Caco-2 (cell line): ENCODE measurements around the gene CERKL. TPM values are rescaled to one million over a fixed set of nuclear protein-coding genes. Genes with fewer than 3 reads are reported as not detected.

Experiments
- BruUV-seq: library from RNA; stranded (reverse); fragments of 400-500 nt; replicated peaks from 2 replicates; lab custom pipeline; 2021; lab: Mats Ljungman, UMichigan
- CTCF ChIA-PET: fragments of 300-600 bp; sonication (Branson Sonifier 250); formaldehyde crosslinking; loops from one replicate; lab custom pipeline; 2022; ENCODE audit warnings: antibody characterized with exemption; lab: Charles Lee
- POLR2A ChIA-PET: fragments of 300-600 bp; sonication (Branson Sonifier 250); formaldehyde crosslinking; loops from one replicate; lab custom pipeline; 2022; ENCODE audit warnings: antibody characterized with exemption; lab: Charles Lee
- DNase-seq, 2 experiments: peaks; one replicate each; pipeline versions ENCODE4 v3.0.0 to v3.0.0-alpha.2; 2020 to 2022
- H3K27me3 ChIP-seq: replicated peaks from 2 replicates; pipeline ENCODE4 v1.6.0; 2011; ENCODE audit warnings: low read length; ENCODE audit not compliant: control insufficient read depth, insufficient read depth
- H3K36me3 ChIP-seq: 2 replicates; pipeline ENCODE4 v1.5.1; 2011; ENCODE audit warnings: low read length; ENCODE audit not compliant: control insufficient read depth, insufficient read depth
- H3K4me1 ChIP-seq: fragments of 250-450 bp; sonication (Bioruptor Pico); 2 replicates; pipeline ENCODE4 v1.5.1; 2020; ENCODE audit warnings: mild to moderate bottlenecking
- H3K4me3 ChIP-seq: 2 replicates; pipeline ENCODE4 v1.5.1; 2011; ENCODE audit warnings: low read depth, mild to moderate bottlenecking, control low read depth, low read length
- H3K9me3 ChIP-seq: fragments of 250-450 bp; sonication (Bioruptor Pico); 2 replicates; pipeline ENCODE4 v1.5.1; 2020; ENCODE audit warnings: mild to moderate bottlenecking, moderate library complexity
- H3K27ac Mint-ChIP-seq: one replicate; pipeline ENCODE4 v1.8.0; 2022; ENCODE audit warnings: mixed read lengths; ENCODE audit not compliant: unreplicated experiment
- H3K27me3 Mint-ChIP-seq: one replicate; pipeline ENCODE4 v1.8.0; 2022; ENCODE audit warnings: mixed read lengths; ENCODE audit not compliant: insufficient read depth, unreplicated experiment
- H3K36me3 Mint-ChIP-seq: one replicate; pipeline ENCODE4 v1.8.0; 2022; ENCODE audit warnings: mild to moderate bottlenecking, mixed read lengths; ENCODE audit not compliant: insufficient read depth, unreplicated experiment
- H3K4me1 Mint-ChIP-seq: one replicate; pipeline ENCODE4 v1.8.0; 2022; ENCODE audit warnings: low read depth, mixed read lengths; ENCODE audit not compliant: unreplicated experiment
- H3K4me3 Mint-ChIP-seq: one replicate; pipeline ENCODE4 v1.8.0; 2022; ENCODE audit warnings: mild to moderate bottlenecking, moderate library complexity, mixed read lengths; ENCODE audit not compliant: unreplicated experiment
- H3K9me3 Mint-ChIP-seq: one replicate; pipeline ENCODE4 v1.8.0; 2022; ENCODE audit warnings: mixed read lengths; ENCODE audit not compliant: unreplicated experiment
- intact Hi-C: fragments of 100-400 bp; cut with micrococcal nuclease; formaldehyde crosslinking; loops from one replicate; pipeline ENCODE4 v1.10.0; 2022; ENCODE audit not compliant: unreplicated experiment
- total RNA-seq: library from RNA; stranded (reverse); gene quantifications from 2 replicates; pipeline ENCODE4 v1.2.3, GENCODE V29; 2022
- TF ChIP-seq, protein P1 (sequence below), 2 experiments: fragments of 200-600 bp in 1 of 2; IDR thresholded peaks; 1 replicate in 1 of 2; 2 replicates in 1 of 2; pipeline versions ENCODE4 v1.5.1 to v1.8.0; 2011 to 2022; ENCODE audit warnings: antibody characterized with exemption in 1 of 2, control low read depth in 1 of 2, inconsistent platforms in 1 of 2, low read depth in 1 of 2, low read length in 1 of 2, mild to moderate bottlenecking in 1 of 2, moderate library complexity in 1 of 2; ENCODE audit not compliant: insufficient read depth in 1 of 2, severe bottlenecking in 1 of 2, unreplicated experiment in 1 of 2

Gene CERKL
- total RNA-seq, 1 experiment from 2014 or later: not detected

DNA sequence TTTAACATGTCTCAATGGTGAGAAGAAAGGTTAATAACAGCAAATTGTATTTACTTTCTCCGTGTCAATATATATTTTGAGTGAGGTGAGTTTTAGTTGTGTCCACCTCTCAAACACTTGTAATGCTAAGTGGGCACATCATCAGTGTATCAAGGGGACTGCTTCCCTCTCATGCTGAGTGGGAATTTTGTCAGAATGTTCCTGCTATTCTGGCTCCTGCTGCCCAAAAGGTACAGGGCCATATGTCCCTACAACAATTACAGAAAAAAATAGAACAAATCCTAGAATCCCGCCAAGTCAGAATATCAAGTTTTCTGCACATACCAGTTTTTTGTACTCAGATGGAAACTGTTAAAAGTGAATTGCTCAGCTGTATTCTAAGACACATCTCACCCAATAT lies 5.4 kb upstream of the CERKL start:
- CTCF ChIA-PET: no interaction called here
- no peaks in the 10 kb centered on the region for H3K27me3 Mint-ChIP-seq

DNA sequence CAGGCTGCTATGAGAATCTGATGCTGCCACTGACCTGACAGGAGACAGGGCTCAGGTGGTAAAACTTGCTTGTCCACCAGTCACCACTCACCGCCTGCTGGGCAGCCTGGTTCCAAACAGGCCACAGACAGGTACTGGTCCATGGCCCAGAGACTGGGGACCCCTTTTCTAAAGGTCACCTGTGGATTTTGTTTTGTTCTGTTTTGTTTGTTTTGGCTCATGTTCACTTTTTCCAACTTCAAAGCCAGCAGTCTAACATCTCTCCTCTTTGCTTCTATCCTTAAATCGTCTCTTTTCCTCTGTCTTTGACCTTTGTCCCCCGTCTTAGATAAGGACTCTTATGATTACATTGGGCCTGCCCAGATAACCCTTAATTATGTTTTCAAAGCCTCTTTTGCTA lies 3.3 kb upstream of the CERKL start:
- H3K4me3 ChIP-seq: no peak overlapping the region
- intact Hi-C loops: loop anchor here (2.0 kb wide), 1 partner anchor 85 kb away; no protein-coding TSS in a partner anchor
- peak; percentile 63 to 66 for DNase-seq
- peaks cover 12% of the 10 kb centered on the region for H3K4me1 ChIP-seq
- Mint-ChIP-seq H3K27me3 (no peaks in the 10 kb centered on the region), H3K9me3 (no peaks in the 10 kb centered on the region), H3K36me3 (no peaks in the 10 kb centered on the region), H3K27ac (no peak overlapping the region), H3K4me1 (peaks cover 20% of the 10 kb centered on the region), H3K4me3 (no peak overlapping the region)
- no TSS peak for BruUV-seq
- no peaks in the 10 kb centered on the region for H3K36me3 ChIP-seq
- TF ChIP-seq, protein P1, sequence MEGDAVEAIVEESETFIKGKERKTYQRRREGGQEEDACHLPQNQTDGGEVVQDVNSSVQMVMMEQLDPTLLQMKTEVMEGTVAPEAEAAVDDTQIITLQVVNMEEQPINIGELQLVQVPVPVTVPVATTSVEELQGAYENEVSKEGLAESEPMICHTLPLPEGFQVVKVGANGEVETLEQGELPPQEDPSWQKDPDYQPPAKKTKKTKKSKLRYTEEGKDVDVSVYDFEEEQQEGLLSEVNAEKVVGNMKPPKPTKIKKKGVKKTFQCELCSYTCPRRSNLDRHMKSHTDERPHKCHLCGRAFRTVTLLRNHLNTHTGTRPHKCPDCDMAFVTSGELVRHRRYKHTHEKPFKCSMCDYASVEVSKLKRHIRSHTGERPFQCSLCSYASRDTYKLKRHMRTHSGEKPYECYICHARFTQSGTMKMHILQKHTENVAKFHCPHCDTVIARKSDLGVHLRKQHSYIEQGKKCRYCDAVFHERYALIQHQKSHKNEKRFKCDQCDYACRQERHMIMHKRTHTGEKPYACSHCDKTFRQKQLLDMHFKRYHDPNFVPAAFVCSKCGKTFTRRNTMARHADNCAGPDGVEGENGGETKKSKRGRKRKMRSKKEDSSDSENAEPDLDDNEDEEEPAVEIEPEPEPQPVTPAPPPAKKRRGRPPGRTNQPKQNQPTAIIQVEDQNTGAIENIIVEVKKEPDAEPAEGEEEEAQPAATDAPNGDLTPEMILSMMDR (IDR thresholded peaks at IDR 0.05; ENCODE audit: insufficient read depth in 1 of 2, low read depth in 1 of 2, low read length in 1 of 2, severe bottlenecking in 1 of 2, unreplicated experiment in 1 of 2): no peak
- ChIA-PET POLR2A (no interaction called here), CTCF (no interaction called here)
- H3K9me3 ChIP-seq: no peaks in the 10 kb centered on the region
- H3K27me3 ChIP-seq: no peaks in the 10 kb centered on the region

More for the DNA sequence above, 5.4 kb upstream of the CERKL start:
- Histone ChIP-seq H3K9me3 (no peaks in the 10 kb centered on the region), H3K36me3 (no peaks in the 10 kb centered on the region), H3K27me3 (no peaks in the 10 kb centered on the region), H3K4me1 (peaks cover 12% of the 10 kb centered on the region), H3K4me3 (no peak overlapping the region)
- no peak overlapping the region for H3K27ac Mint-ChIP-seq
- TF ChIP-seq, protein P1 (IDR thresholded peaks at IDR 0.05; ENCODE audit: insufficient read depth in 1 of 2, low read depth in 1 of 2, low read length in 1 of 2, severe bottlenecking in 1 of 2, unreplicated experiment in 1 of 2): no peak
- no peak for DNase-seq
- no peaks in the 10 kb centered on the region for H3K9me3 Mint-ChIP-seq
- no peaks in the 10 kb centered on the region for H3K36me3 Mint-ChIP-seq
- no TSS peak for BruUV-seq
- no peak overlapping the region for H3K4me3 Mint-ChIP-seq
- H3K4me1 Mint-ChIP-seq: peaks cover 20% of the 10 kb centered on the region
- intact Hi-C loops: no loop called here
- POLR2A ChIA-PET: no interaction called here

DNA sequence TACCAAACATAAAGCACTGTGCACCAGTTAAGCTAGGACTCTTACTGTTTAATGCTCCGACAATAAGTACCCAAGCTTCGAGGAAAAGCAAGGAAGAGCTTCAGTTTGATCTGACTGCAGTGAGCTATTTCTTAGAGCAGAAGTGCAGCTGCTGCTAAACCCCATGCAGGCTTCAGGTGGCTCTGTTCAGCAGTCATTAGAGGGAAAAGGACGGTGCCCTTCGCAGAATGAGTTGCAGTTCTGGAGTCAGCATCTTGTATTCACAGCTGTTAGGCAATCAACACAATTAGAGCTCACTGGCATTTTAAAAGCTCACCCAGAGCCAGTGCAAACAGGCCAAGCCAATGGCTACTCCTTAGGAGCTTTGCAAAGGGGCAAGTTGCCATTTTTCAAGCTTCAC lies 1.5 kb upstream of the CERKL start:
- Mint-ChIP-seq H3K27me3 (peaks cover 3% of the 10 kb centered on the region), H3K36me3 (no peaks in the 10 kb centered on the region), H3K4me1 (peaks cover 20% of the 10 kb centered on the region), H3K4me3 (no peak overlapping the region), H3K27ac (no peak overlapping the region), H3K9me3 (no peaks in the 10 kb centered on the region)
- ChIA-PET CTCF (no interaction called here), POLR2A (no interaction called here)
- intact Hi-C loops: no loop called here
- no peak overlapping the region for H3K4me3 ChIP-seq
- no TSS peak for BruUV-seq
- H3K36me3 ChIP-seq: no peaks in the 10 kb centered on the region
- H3K9me3 ChIP-seq: no peaks in the 10 kb centered on the region
- no peaks in the 10 kb centered on the region for H3K27me3 ChIP-seq
- H3K4me1 ChIP-seq: peaks cover 12% of the 10 kb centered on the region
- TF ChIP-seq, protein P1 (IDR thresholded peaks at IDR 0.05; ENCODE audit: insufficient read depth in 1 of 2, low read depth in 1 of 2, low read length in 1 of 2, severe bottlenecking in 1 of 2, unreplicated experiment in 1 of 2): no peak
- no peak for DNase-seq
